Activated naive CD4-positive, alpha-beta T cell (primary cell): ENCODE data around the gene XNDC1N.
"Not testable (repeated sequence)": the region's sequence is repeated elsewhere in the genome, so short reads cannot be mapped to it uniquely, and the experiment has no call there.

Experiments
- DNase-seq, 4 experiments: peaks; one replicate each; lab custom pipeline; 2025; lab: John Stamatoyannopoulos, UW

The XNDC1N gene

GRCh38 chr11:71933141-71933933, 4.9 kb upstream of the XNDC1N start:
- no peak for DNase-seq

DNA sequence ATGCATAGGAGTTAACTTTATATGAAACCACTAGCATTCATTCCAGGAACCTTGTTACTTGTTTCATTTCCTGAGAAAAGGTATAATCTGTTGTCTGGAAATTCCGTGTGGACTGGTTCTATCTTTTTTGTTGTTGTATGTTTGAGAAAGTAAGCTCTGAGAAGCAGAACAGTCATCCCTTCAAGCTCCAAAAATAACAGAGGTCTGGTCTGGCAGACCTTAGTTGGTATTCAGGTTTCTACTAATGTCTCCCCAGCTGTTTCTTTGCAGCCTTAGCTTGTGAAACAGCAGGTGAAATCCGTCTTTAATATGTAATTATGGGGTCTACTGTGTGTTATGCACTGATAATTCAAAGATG, 2.8 kb upstream of the XNDC1N start:
- no peak for DNase-seq

- DNase-seq, result no peak
Measured at GRCh38 chr11:71930556-71931244, 2.3 kb upstream of the XNDC1N start.

GRCh38 chr11:71929491-71929890, 1.1 kb upstream of the XNDC1N start:
- DNase-seq, result no peak

DNA sequence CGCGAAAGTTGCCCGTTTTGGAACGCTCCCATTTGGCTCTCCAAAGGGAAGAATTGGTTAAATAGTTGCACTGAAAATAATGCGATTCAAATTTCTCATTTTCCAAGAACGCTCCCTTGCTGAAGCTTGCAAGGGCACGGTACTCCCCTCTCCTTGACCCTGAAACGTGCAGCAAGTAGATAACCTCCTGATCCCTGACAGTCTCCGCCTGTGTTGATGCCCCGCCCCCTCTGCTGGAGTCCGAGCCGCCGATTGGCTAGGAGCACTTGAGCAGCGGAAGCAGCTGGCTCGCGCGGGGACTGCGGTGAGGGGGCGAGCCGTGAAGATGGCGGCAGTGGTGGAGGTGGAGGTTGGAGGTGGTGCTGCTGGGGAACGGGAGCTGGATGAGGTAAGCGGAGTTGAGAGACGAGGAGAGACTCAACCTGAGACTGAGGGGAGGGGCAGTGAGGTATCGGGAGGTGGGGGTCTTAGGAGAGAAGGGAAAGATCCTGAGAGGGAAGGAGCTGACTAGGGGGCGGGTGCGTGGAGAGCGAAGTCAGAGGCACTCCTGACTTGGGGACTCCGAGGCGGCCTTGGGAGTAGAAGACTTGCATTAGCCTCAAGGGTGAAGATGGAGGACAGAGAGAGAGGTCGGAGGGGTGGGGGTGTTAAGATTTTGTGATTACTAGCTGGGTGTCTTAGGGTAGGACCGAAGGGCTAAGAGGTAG, 496 bp upstream of the XNDC1N start, which contains the start of gene RNF121:
Gene RNF121 (plus strand): TSS at position 310 of the 707 bp plus-strand sequence. CDS start 16 bp downstream, at position 326.
- DNase-seq, result peak; percentile 85 to 96 (median 94)

DNA sequence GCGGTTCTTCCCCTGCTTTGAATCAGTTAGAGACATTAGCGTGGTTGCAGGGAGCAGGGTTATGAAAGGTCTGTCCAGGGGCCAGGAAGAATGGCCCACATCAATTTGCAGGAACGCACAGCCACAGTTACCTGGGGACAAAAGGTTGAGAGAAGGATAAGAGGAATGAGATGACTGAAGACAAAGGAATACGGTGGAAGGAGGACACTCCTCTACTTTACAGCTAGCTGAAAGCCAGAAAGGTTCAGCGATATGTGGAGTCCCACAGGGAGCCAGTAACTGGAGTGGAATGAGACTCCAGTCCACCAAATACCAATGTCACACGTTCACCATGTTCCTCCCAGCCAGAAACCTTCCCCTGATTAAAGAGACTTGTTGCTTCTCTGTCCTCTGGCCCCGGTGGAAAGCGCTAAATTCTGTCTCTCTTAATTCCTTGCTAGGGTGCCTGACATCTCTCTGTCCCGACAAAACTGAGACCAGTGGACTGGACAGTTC, 10.7 kb downstream of the XNDC1N start:
- no peak for DNase-seq

DNA sequence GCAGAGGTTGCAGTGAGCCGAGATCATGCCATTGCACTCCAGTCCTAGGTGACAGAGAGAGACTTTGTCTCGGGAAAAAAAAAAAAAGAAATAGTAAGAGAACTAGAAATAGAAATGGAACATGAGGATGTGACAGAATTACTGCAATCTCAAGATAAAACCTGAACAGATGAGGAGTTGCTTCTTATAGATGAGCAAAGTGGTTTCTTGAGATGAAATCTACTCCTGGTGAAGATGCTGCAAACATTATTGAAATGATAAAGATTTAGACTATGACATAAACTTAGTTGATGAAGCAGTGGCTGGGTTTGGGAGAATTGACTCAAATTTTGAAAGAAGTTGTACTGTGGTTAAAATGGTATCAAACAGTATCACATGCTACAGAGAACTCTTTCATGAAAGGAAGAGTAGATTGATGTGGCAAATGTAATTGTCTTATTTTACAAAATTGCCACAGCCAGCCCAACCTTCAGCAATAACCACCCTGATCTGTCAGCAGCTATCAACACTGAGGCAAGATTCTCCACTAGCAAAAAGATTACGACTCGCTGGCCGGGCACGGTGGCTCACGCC, 13.7 kb downstream of the XNDC1N start:
- no peak for DNase-seq

- no peak for DNase-seq
Measured at GRCh38 chr11:71913756-71914526, 14.5 kb downstream of the XNDC1N start.

- not testable (repeated sequence) for DNase-seq
Measured at GRCh38 chr11:71911986-71912340, 16.4 kb downstream of the XNDC1N start.

DNA sequence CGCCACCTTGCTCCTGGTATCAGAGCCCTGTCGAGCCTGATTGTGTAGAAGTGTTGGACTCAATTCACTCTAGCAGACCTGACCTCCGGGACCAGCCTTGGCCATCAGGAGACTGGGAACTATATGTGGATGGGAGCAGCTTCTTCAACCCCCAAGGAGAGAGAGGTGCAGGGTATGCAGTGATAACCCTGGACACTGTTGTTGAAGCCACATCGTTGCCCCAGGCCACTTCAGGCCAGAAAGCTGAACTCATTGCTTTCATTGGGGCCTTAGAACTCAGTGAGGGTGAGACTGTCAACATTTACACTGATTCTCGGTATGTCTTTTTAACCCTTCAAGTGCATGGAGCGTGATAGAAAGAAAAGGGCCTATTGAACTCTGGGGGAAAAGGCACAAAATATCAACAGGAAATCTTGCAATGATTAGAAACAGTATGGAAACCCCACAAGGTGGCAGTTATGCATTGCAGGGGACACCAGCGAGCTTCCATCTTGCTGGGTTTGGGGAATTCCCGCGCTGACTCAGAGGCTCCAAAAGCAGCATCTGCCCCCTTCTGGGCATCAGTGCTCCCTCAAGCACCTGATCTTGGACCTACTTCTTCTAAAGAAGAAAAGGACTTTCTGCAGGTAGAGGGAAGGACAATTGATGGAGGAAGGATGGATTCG, 16.9 kb downstream of the XNDC1N start:
- DNase-seq, result peak in 1 of 4 experiments; percentile 3

DNA sequence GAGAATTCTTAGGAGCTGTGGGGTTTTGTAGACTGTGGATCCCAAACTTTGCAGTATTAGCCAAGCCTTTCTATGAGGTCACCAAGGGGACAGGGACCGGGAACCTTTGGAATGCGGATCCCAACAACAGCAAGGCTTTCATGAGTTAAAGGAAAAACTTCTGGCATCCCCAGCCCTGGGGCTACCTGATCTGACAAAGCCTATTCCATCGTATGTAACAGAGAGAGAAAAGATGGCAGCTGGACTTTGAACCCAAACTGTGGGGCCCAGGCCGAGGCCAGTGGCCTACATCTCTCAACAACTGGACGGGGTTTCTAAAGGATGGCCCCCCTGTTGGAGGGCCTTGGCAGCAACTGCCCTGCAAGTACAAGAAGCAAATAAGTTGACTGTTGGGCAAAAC, 17.6 kb downstream of the XNDC1N start:
- not testable (repeated sequence) for DNase-seq

DNA sequence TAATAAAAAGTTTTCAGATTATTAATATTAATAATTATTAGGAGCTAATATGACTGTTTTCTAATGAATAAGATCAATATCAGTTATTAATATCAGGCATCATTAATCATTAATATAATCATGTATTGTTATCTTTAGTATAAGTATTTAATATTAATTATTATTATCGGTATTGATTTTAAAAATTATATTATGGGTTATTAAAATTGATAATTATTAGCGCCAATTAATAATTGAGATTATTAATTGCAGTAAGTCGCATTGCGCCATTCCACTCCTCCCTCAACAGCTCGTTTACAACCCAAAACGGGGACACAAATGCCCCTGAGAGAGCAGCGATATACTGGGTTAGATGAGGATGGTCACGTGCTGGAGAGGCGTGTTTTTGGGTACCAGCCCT, 20.2 kb downstream of the XNDC1N start:
- no peak for DNase-seq

DNA sequence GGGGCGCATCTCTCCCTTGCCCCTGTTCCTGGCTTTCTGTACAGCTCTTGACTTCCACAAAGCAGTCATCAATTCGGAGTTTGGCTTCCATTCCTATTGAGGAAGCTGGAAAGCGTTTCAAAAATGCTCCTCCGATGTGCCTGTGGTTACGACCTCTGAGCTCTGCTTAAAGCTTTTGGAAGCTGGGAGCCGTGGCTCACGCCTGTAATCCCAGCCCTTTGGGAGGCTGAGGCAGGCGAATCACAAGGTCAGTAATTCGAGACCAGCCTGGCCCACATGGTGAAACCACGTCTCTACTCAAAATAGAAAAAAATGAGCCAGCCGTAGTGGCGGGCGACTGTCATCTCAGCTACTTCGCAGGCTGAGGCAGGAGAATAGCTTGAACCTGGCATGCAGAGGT, 27.3 kb downstream of the XNDC1N start:
- not testable (repeated sequence) for DNase-seq

DNA sequence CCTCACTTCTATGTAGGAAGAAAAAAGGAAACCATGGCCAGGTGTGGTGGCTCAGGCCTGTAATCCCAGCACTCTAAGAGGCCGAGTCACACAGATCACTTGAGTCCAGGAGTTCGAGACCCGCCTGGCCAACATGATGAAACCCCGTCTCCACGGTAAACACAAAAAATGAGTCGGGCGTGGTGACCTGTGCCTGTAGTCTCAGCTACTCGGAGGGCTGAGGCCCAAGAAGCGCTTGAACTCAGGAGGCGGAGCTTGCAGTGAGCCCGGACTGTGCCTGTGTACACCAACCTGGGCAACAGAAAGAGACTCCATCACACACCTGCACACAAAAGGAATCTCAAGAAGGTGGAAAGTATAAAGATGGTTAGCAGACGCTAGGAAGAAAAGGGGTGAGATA, 32.4 kb downstream of the XNDC1N start:
- no peak for DNase-seq

- not testable (repeated sequence) for DNase-seq
Measured at GRCh38 chr11:71889181-71889872, 39.1 kb downstream of the XNDC1N start.

DNA sequence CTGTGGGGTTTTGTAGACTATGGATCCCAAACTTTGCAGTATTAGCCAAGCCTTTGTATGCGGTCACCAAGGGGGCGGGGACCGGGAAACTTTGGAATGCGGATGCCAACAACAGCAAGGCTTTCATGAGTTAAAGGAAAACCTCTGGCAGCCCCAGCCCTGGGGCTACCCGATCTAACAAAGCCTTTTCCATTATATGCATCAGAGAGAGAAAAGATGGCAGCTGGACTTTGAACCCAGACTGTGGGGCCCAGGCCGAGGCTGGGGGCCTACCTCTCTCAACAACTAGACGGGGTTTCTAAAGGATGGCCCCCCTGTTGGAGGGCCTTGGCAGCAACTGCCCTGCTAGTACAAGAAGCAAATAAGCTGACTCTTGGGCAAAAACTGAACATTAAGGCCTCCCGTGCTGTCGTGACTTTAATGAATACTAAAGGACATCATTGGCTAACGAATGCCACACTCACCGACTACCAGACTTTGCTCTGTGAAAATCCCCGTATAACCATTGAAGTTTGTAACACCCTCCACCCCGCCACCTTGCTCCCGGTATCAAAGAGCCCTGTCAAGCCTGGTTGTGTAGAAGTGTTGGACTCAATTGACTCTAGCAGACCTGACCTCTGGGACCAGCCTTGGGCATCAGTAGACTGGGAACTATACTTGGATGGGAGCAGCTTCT, 39.9 kb downstream of the XNDC1N start:
- DNase-seq, result not testable (repeated sequence)

GRCh38 chr11:71885806-71886205, 42.6 kb downstream of the XNDC1N start:
- not testable (repeated sequence) for DNase-seq
